H1 (cell line): ENCODE measurements around the gene KIAA1671.

Experiments
- BCL11A ChIP-seq, 2 experiments: IDR thresholded peaks; one replicate each; pipeline ENCODE4 v1.6.1; 2011; ENCODE audit warnings: low read depth in 2 of 2, low read length in 2 of 2, mild to moderate bottlenecking in 2 of 2
- CREB1 ChIP-seq: IDR thresholded peaks from 2 replicates; pipeline ENCODE4 v1.6.1; 2012; ENCODE audit warnings: inconsistent platforms
- EP300 ChIP-seq, 2 experiments: IDR thresholded peaks; 1 replicate in 1 of 2; 2 replicates in 1 of 2; pipeline ENCODE4 v1.6.1; 2011 to 2012; ENCODE audit warnings: low read depth in 2 of 2, low read length in 2 of 2, mild to moderate bottlenecking in 2 of 2, borderline replicate concordance in 1 of 2, inconsistent platforms in 1 of 2, moderate library complexity in 1 of 2
- EZH2 ChIP-seq: fragments of 200-600 bp; sonication (generic); IDR thresholded peaks from 2 replicates; pipeline ENCODE4 v1.7.1; 2012; ENCODE audit warnings: low read depth, mild to moderate bottlenecking, moderate library complexity, low read length, inconsistent platforms; ENCODE audit not compliant: severe bottlenecking
- GABPA ChIP-seq: IDR thresholded peaks from 2 replicates; pipeline ENCODE4 v1.6.1; 2011; ENCODE audit warnings: mild to moderate bottlenecking, low read length, moderate library complexity, borderline replicate concordance; ENCODE audit not compliant: insufficient read depth
- HDAC2 ChIP-seq, 2 experiments: fragments of 300-600 bp in 1 of 2; sonication (generic) in 1 of 2; IDR thresholded peaks; 2 replicates each; pipeline ENCODE4 v1.6.1; 2011 to 2012; ENCODE audit warnings: low read depth in 2 of 2, low read length in 2 of 2, mild to moderate bottlenecking in 2 of 2, moderate library complexity in 2 of 2, borderline replicate concordance in 1 of 2, inconsistent platforms in 1 of 2
- JUN ChIP-seq: IDR thresholded peaks from 2 replicates; pipeline ENCODE4 v1.6.1; 2011; ENCODE audit warnings: low read depth, mild to moderate bottlenecking, improper control_type of control experiment, low read length
- POLR2A ChIP-seq, 2 experiments: IDR thresholded peaks; 1 replicate in 1 of 2; 2 replicates in 1 of 2; pipeline ENCODE4 v1.6.1; 2011; ENCODE audit warnings: low read depth in 2 of 2, low read length in 2 of 2, mild to moderate bottlenecking in 2 of 2; ENCODE audit errors: control extremely low read depth in 1 of 2
- POLR2AphosphoS5 ChIP-seq: IDR thresholded peaks from 2 replicates; pipeline ENCODE4 v1.6.1; 2011; ENCODE audit warnings: low read depth, low read length
- RFX5 ChIP-seq: IDR thresholded peaks from 2 replicates; pipeline ENCODE4 v1.6.1; 2011; ENCODE audit warnings: low read depth, low read length, improper control_type of control experiment, borderline replicate concordance
- SIN3A ChIP-seq, 2 experiments: IDR thresholded peaks in 1 of 2; conservative IDR thresholded peaks in 1 of 2; 2 replicates each; pipeline ENCODE4 v1.6.1; 2011 to 2012; ENCODE audit warnings: low read length in 2 of 2, improper control_type of control experiment in 1 of 2, low read depth in 1 of 2, mild to moderate bottlenecking in 1 of 2
- TAF1 ChIP-seq: IDR thresholded peaks from 2 replicates; pipeline ENCODE4 v1.6.1; 2011; ENCODE audit warnings: mild to moderate bottlenecking, low read depth, low read length
- TF ChIP-seq, protein P1 (sequence below), 3 experiments: IDR thresholded peaks; 1 replicate in 2 of 3; 2 replicates in 1 of 3; pipeline versions ENCODE4 v1.5.1 to v1.6.1; 2011; ENCODE audit warnings: low read length in 3 of 3, mild to moderate bottlenecking in 3 of 3, inconsistent platforms in 2 of 3, low read depth in 1 of 3, moderate library complexity in 1 of 3; ENCODE audit not compliant: insufficient read depth in 1 of 3; ENCODE audit errors: control extremely low read depth in 1 of 3
- TF ChIP-seq, protein P2 (sequence below): IDR thresholded peaks from 2 replicates; pipeline ENCODE4 v1.6.1; 2011; ENCODE audit warnings: low read depth, mild to moderate bottlenecking, low read length; ENCODE audit not compliant: insufficient read depth

DNA sequence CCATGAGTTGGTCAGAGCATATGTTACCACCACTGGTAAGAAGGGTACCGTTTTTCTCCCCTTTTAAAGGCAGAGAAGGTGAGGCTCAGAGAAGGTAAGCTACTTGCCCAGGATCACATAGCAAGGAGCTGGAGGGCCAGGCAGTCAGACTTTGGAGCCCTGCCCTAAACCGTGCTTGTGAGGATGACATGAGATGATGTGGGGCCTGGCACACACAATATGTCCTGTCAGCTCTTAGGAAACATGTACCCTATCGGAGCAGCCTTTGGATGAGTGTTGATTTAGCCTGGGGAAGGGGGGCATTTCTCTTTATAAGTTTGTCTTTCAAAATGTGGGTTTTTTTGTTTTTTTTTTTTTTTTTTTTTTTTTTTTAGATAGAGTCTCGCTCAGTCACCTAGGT, 146.7 kb downstream of the KIAA1671 start:
- TF ChIP-seq, protein P1, sequence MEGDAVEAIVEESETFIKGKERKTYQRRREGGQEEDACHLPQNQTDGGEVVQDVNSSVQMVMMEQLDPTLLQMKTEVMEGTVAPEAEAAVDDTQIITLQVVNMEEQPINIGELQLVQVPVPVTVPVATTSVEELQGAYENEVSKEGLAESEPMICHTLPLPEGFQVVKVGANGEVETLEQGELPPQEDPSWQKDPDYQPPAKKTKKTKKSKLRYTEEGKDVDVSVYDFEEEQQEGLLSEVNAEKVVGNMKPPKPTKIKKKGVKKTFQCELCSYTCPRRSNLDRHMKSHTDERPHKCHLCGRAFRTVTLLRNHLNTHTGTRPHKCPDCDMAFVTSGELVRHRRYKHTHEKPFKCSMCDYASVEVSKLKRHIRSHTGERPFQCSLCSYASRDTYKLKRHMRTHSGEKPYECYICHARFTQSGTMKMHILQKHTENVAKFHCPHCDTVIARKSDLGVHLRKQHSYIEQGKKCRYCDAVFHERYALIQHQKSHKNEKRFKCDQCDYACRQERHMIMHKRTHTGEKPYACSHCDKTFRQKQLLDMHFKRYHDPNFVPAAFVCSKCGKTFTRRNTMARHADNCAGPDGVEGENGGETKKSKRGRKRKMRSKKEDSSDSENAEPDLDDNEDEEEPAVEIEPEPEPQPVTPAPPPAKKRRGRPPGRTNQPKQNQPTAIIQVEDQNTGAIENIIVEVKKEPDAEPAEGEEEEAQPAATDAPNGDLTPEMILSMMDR (IDR thresholded peaks at IDR 0.05; ENCODE audit: control extremely low read depth in 1 of 3, insufficient read depth in 1 of 3, low read depth in 1 of 3, low read length in 3 of 3): no peak
- TF ChIP-seq POLR2A (IDR thresholded peaks at IDR 0.05; ENCODE audit: control extremely low read depth in 1 of 2, low read depth in 2 of 2, low read length in 2 of 2) (no peak), BCL11A (IDR thresholded peaks at IDR 0.05; ENCODE audit: low read depth in 2 of 2, low read length in 2 of 2) (no peak), GABPA (no peak), EZH2 (no peak), POLR2AphosphoS5 (no peak), HDAC2 (IDR thresholded peaks at IDR 0.05; ENCODE audit: borderline replicate concordance in 1 of 2, low read depth in 2 of 2, low read length in 2 of 2) (no peak), RFX5 (no peak), EP300 (IDR thresholded peaks at IDR 0.05; ENCODE audit: borderline replicate concordance in 1 of 2, low read depth in 2 of 2, low read length in 2 of 2) (no peak), TAF1 (no peak), JUN (no peak), CREB1 (no peak), SIN3A (conservative IDR thresholded peaks at IDR 0.05 in 1 of 2, IDR thresholded peaks at IDR 0.05 in 1 of 2; ENCODE audit: low read depth in 1 of 2, low read length in 2 of 2) (no peak)
- TF ChIP-seq, protein P2, sequence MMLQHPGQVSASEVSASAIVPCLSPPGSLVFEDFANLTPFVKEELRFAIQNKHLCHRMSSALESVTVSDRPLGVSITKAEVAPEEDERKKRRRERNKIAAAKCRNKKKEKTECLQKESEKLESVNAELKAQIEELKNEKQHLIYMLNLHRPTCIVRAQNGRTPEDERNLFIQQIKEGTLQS: no peak
